ENCODE data around the gene ZBTB7C. TPM values are rescaled to one million over a fixed set of nuclear protein-coding genes. Genes with fewer than 3 reads are reported as not detected.

ZBTB7C gene
- total RNA-seq, 2 donors from 2014 or later: 25.1 to 36.4 TPM

GRCh38 chr18:48428475-48429177, 19.4 kb upstream of the ZBTB7C start:
- Histone ChIP-seq H3K27me3 (no peaks in the 10 kb centered on the region), H3K9ac (ENCODE audit: low read depth in 2 of 2, low read length in 2 of 2) (no peak overlapping the region), H3K27ac (no peak overlapping the region), H3K4me3 (no peak overlapping the region), H3K9me3 (no peaks in the 10 kb centered on the region), H3K4me1 (no peaks in the 10 kb centered on the region), H3K36me3 (no peaks in the 10 kb centered on the region)
- TF ChIP-seq CTCF (IDR thresholded peaks at IDR 0.05): no peak
- intact Hi-C loops (cut with DNase I): no loop called here
- no peak for DNase-seq

GRCh38 chr18:48422947-48423378, 13.8 kb upstream of the ZBTB7C start:
- no peaks in the 10 kb centered on the region for H3K9me3 ChIP-seq
- no peaks in the 10 kb centered on the region for H3K36me3 ChIP-seq
- H3K27me3 ChIP-seq: no peaks in the 10 kb centered on the region
- no peak overlapping the region for H3K4me3 ChIP-seq
- H3K27ac ChIP-seq: no peak overlapping the region
- no peaks in the 10 kb centered on the region for H3K4me1 ChIP-seq
- intact Hi-C loops (cut with DNase I): no loop called here
- no peak for DNase-seq
- H3K9ac ChIP-seq (ENCODE audit: low read depth in 2 of 2, low read length in 2 of 2): no peak overlapping the region
- no peak for TF ChIP-seq CTCF (IDR thresholded peaks at IDR 0.05)

- intact Hi-C loops (cut with DNase I): no loop called here
- TF ChIP-seq CTCF (IDR thresholded peaks at IDR 0.05): no peak
- DNase-seq: no peak
Measured at GRCh38 chr18:48419277-48420022, 10.3 kb upstream of the ZBTB7C start.

GRCh38 chr18:48418539-48419276, 9.5 kb upstream of the ZBTB7C start:
- DNase-seq: no peak
- TF ChIP-seq CTCF (IDR thresholded peaks at IDR 0.05): no peak
- Histone ChIP-seq H3K27ac (no peak overlapping the region), H3K9me3 (no peaks in the 10 kb centered on the region), H3K9ac (ENCODE audit: low read depth in 2 of 2, low read length in 2 of 2) (no peak overlapping the region), H3K4me1 (no peaks in the 10 kb centered on the region), H3K4me3 (no peak overlapping the region), H3K27me3 (peaks cover 4% of the 10 kb centered on the region), H3K36me3 (no peaks in the 10 kb centered on the region)
- intact Hi-C loops (cut with DNase I): no loop called here

More at GRCh38 chr18:48419277-48420022, 10.3 kb upstream of the ZBTB7C start:
- Histone ChIP-seq H3K36me3 (no peaks in the 10 kb centered on the region), H3K4me1 (no peaks in the 10 kb centered on the region), H3K4me3 (no peak overlapping the region), H3K27ac (no peak overlapping the region), H3K9ac (ENCODE audit: low read depth in 2 of 2, low read length in 2 of 2) (no peak overlapping the region), H3K27me3 (peaks cover 4% of the 10 kb centered on the region), H3K9me3 (no peaks in the 10 kb centered on the region)

DNA sequence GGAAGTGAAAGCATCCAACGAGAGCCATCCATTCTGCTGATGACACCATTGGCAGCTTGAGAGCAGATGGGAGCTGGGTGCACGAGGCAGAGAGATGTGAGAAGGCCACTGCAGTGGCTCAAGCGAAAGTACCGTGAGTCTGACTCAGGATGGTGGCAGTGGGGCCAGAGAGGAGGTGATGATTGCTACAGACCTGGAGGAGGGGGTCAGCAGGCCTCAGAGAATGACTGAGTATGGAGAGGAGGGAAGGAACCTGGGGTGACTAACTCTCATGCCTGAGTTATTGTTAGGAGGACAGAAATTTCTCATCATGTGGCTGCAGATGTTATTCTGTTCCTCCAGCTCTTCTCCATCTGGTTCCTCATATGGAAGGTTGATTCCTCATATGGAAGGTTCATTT, 8.8 kb upstream of the ZBTB7C start:
- H3K9me3 ChIP-seq: no peaks in the 10 kb centered on the region
- no peak for DNase-seq
- no peaks in the 10 kb centered on the region for H3K36me3 ChIP-seq
- intact Hi-C loops (cut with DNase I): no loop called here
- no peak overlapping the region for H3K9ac ChIP-seq (ENCODE audit: low read depth in 2 of 2, low read length in 2 of 2)
- H3K27me3 ChIP-seq: peaks cover 4% of the 10 kb centered on the region
- no peak overlapping the region for H3K4me3 ChIP-seq
- H3K27ac ChIP-seq: no peak overlapping the region
- H3K4me1 ChIP-seq: no peaks in the 10 kb centered on the region
- TF ChIP-seq CTCF (IDR thresholded peaks at IDR 0.05): no peak

All from colonic mucosa (tissue), 4 donors.